HepG2 (cell line): ENCODE results near the gene AMBRA1. TPM values are rescaled to one million over a fixed set of nuclear protein-coding genes. Genes with fewer than 3 reads are reported as not detected.

Source experiments
- AKNA ChIP-seq: sonication (generic); formaldehyde crosslinking; IDR thresholded peaks from 2 replicates; pipeline ENCODE4 v1.4.0; 2020; ENCODE audit warnings: missing genetic modification reagents, borderline replicate concordance
- ARID4A ChIP-seq: sonication (generic); formaldehyde crosslinking; IDR thresholded peaks from 2 replicates; pipeline ENCODE4 v1.5.0; 2020; ENCODE audit warnings: mild to moderate bottlenecking, missing genetic modification reagents, borderline replicate concordance
- DMTF1 ChIP-seq: sonication (generic); formaldehyde crosslinking; IDR thresholded peaks from 2 replicates; pipeline ENCODE4 v1.4.0; 2020; ENCODE audit warnings: mild to moderate bottlenecking, missing genetic modification reagents
- DR1 ChIP-seq: sonication (generic); formaldehyde crosslinking; IDR thresholded peaks from 2 replicates; pipeline ENCODE4 v1.8.0; 2021; ENCODE audit warnings: mild to moderate bottlenecking, missing genetic modification reagents, inconsistent platforms
- GABPB1 ChIP-seq: IDR thresholded peaks from 2 replicates; pipeline ENCODE4 v1.6.1; 2016; ENCODE audit warnings: mild to moderate bottlenecking, missing genetic modification reagents, moderate library complexity, missing compliant biosample characterization
- MIER3 ChIP-seq: IDR thresholded peaks from 2 replicates; pipeline ENCODE4 v1.6.1; 2016; ENCODE audit warnings: missing compliant biosample characterization, borderline replicate concordance
- NFKB2 ChIP-seq: sonication (generic); formaldehyde crosslinking; IDR thresholded peaks from 2 replicates; pipeline ENCODE4 v1.4.0; 2020; ENCODE audit warnings: missing genetic modification reagents, borderline replicate concordance
- PHF5A ChIP-seq: IDR thresholded peaks from one replicate; pipeline ENCODE4 v1.6.1; 2018; ENCODE audit warnings: low read depth, missing genetic modification reagents; ENCODE audit not compliant: unreplicated experiment
- POLR2A ChIP-seq, 2 experiments: IDR thresholded peaks; 2 replicates each; pipeline ENCODE4 v1.6.1; 2011; ENCODE audit warnings: low read depth in 2 of 2, low read length in 2 of 2, mild to moderate bottlenecking in 1 of 2, moderate library complexity in 1 of 2; ENCODE audit not compliant: insufficient read depth in 1 of 2
- ZNF639 ChIP-seq: conservative IDR thresholded peaks from 2 replicates; pipeline ENCODE4 v1.6.1; 2018; ENCODE audit warnings: missing genetic modification reagents
- ZNF850 ChIP-seq: sonication (generic); formaldehyde crosslinking; conservative IDR thresholded peaks from 2 replicates; pipeline ENCODE4 v1.9.0; 2021; ENCODE audit warnings: mild to moderate bottlenecking, missing genetic modification reagents
- polyA plus RNA-seq, 8 experiments: library from polyadenylated mRNA; depleted of rRNA in 3 of 8; stranded (reverse) in 7 of 8; unstranded in 1 of 8; fragments of >200 nt; fragmentation: Illumina TruSeq in 4 of 8; extraction: Trizol in 4 of 8; gene quantifications; 2 replicates each; pipeline versions ENCODE4 v1.2.1 to v1.2.3, GENCODE V29; 2011 to 2016; ENCODE audit warnings: low read depth in 4 of 8, missing spikeins in 1 of 8, mixed read lengths in 1 of 8; ENCODE audit not compliant: insufficient read depth in 1 of 8
- total RNA-seq, 5 experiments: library from RNA; depleted of rRNA; stranded (reverse); fragments of >200 nt; fragmentation: Illumina TruSeq; extraction: Trizol; gene quantifications; 2 replicates each; pipeline ENCODE4 v1.2.3, GENCODE V29; 2016; ENCODE audit warnings: low read depth in 1 of 5
- TF ChIP-seq, protein P1 (sequence below): sonication (generic); formaldehyde crosslinking; IDR thresholded peaks from 2 replicates; pipeline ENCODE4 v1.8.1; 2023; ENCODE audit warnings: missing genetic modification reagents, mild to moderate bottlenecking, borderline replicate concordance

AMBRA1 gene
- total and polyA plus RNA-seq, 2 of the 13 experiments (the other 11 are each of a cell fraction or from before 2014, with no cell fraction given) = 15.7 to 26.0 TPM

DNA sequence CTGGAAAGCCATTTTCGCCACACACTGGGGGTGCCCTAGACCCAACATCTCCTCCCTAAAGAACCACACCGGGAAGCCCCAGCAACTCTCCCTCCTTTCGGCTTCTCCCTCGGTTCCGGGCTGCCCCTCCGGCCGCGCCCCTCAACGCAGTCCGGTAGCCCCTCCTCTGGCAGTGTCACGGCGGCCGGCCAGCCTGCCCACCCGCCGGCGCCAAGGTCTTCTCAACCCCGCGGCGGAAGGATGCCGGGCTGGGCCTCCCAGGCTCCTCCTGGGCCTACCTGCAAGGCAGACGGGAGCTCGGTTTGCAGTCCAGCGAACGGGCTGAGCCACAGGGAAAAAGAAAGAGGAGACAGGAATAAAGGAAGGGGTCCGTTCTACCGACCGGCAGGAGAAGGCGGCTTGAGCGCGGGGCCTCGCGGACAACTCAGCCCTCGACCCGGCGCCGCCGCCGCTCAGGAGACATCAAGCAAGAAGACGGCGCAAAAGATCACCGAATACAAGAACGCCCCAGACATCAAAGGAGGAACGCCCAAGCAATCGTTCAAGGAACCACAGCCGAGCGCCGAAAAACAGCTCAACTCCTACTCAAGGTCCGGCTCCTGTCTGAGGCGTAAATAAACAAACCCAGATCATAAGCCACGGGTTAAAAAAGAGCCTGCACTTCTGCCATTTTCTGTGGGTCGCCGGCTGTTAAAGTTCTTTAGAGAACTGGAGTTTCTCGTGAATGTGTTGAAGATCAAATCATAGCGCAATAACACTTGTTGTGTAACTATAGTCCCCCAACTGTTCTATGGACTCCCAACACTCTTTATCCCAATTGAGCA lies at the start of gene AMBRA1 (continued):
- TF ChIP-seq DMTF1 (CRISPR knock-in tag) = no peak
- peak; percentile 72 for TF ChIP-seq GABPB1 (CRISPR knock-in tag)
- TF ChIP-seq DR1 (CRISPR knock-in tag) = no peak
- TF ChIP-seq PHF5A (CRISPR knock-in tag) = no peak
- 0 out of 2 replicates have a peak, but pooled peaks have one; percentile 61 for TF ChIP-seq ZNF850 (CRISPR knock-in tag)
- peak; percentile 61; the same call in 1 of the 2 replicates for TF ChIP-seq ZNF639
- peak; percentile 81; the same call in 1 of the 2 replicates for TF ChIP-seq NFKB2 (CRISPR knock-in tag)
- no peak for TF ChIP-seq AKNA
- TF ChIP-seq MIER3 (CRISPR knock-in tag) = peak; percentile 84; the same call in 1 of the 2 replicates
- TF ChIP-seq, protein P1, sequence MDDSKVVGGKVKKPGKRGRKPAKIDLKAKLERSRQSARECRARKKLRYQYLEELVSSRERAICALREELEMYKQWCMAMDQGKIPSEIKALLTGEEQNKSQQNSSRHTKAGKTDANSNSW = no peak
- TF ChIP-seq POLR2A (IDR thresholded peaks at IDR 0.05; ENCODE audit: insufficient read depth in 1 of 2, low read depth in 2 of 2, low read length in 2 of 2) = peak; percentile 62 to 71; a peak in 3 of 4 replicates
- peak; percentile 90 for TF ChIP-seq ARID4A (CRISPR knock-in tag)
